GM19035 (cell line): ENCODE results near the gene PHGDH.
"Not testable (repeated sequence)": the region's sequence is repeated elsewhere in the genome, so short reads cannot be mapped to it uniquely, and the experiment has no call there.

ENCODE experiments used
- ATAC-seq: cut with Tn5 transposase; IDR thresholded peaks from one replicate; pipeline ENCODE4 v1.9.1; 2021; ENCODE audit not compliant: unreplicated experiment

PHGDH gene

GRCh38 chr1:119711804-119712341 is at the start of gene PHGDH:
TSS of gene PHGDH (plus strand) at chr1:119711934. CDS start at chr1:119712023, 89 bp downstream.
- peak; percentile 81 for ATAC-seq

- ATAC-seq, result peak; percentile 78
These were observed 49.7 kb upstream of the PHGDH start for GRCh38 chr1:119662034-119662437.

DNA sequence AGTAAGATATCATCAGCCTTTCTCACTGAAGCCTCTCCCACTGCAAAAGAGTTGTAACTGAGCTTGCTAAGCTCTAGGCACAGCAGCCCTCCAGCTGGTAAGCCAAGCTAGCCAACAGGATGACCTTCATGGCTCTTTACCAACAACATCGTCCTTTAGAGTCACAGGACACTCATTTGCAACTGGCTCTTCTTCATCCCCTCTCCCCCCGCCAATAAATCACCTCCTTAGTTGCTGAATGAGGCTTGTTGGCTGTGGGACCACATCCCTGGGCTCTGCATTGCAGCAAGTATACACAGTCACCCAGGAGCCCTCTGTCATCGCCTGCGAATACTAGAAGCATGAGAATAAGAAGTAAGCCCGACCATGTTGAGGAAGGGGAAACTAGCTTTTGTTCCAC is 47.7 kb upstream of the PHGDH start:
- ATAC-seq, result no peak

DNA sequence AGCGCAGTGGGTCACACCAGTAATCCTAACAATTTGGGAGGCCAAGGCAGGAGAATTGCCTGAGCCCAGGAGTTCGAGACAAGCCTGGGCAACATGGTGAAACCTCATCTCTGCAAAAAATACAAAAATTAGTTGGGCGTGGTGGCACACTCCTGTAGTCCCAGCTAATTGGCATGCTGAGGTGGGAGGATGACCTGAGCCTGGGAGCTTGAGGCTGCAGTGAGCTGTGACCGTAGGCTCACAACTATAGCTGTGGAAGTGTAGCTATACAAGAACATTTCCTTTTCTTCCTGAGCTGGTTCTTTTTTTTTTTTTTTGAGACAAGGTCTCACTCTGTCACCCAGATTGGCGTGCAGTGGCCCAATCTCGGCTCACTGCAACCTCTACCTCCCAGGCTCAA is 44.6 kb upstream of the PHGDH start:
- ATAC-seq, result no peak

- no peak for ATAC-seq
These were observed 40.8 kb upstream of the PHGDH start for GRCh38 chr1:119670898-119671297.

GRCh38 chr1:119673171-119673940 is 38.4 kb upstream of the PHGDH start:
- no peak for ATAC-seq

- no peak for ATAC-seq
These were observed 37.6 kb upstream of the PHGDH start for GRCh38 chr1:119674111-119674526.

DNA sequence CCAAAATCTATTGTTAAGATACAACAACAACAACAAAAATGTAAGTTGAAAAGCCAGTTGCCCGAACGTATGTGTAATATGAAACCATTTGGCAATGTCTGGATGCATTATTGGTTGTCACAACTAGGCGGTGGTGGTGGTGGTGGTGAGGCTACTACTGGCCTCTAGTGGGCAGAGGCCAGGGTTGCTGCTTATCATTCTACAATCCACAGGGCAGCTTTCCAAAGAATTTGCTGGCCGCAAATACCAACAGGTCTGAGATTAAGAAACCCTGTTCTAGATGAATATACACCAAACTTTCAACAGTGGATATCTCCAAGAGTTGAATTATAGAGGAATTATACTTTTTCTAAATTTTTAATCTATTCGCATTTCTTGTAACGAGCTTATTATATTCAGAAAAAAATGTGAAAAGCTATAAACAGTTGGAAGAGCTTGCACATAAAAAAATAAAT is 36.9 kb upstream of the PHGDH start:
- no peak for ATAC-seq

GRCh38 chr1:119675349-119676345 is 36.1 kb upstream of the PHGDH start:
- ATAC-seq, result no peak

DNA sequence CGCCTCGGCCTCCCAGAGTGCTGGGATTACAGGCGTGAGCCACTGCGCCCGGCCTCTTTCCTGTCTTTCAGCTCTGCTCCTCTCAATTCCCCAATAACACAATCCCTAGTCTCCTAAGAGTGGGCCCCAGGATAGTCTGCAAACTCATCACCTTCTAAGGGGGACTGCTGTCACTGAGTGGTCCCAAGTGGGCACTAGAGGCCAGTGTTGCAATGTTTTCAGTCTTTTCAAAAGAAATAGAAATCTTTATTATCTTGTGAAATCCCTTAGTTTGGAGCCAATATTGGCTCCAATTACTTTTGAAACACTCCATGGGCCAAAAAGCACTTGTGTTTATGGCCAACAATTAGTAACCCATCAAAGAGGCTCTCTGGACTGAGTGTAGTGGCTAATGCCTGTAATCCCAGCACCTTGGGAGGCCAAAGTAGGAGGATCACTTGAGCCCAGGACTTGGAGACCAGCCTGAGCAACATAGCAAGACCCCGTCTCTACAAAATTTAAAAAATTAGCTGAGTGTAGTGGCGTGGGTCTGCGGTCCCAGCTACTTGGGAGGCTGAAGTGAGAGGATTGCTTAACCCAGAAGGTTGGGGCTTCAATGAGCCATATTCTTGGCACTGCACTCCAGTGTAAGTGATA is 35.0 kb upstream of the PHGDH start:
- ATAC-seq, result no peak

GRCh38 chr1:119679223-119679622 is 32.5 kb upstream of the PHGDH start:
- no peak for ATAC-seq

DNA sequence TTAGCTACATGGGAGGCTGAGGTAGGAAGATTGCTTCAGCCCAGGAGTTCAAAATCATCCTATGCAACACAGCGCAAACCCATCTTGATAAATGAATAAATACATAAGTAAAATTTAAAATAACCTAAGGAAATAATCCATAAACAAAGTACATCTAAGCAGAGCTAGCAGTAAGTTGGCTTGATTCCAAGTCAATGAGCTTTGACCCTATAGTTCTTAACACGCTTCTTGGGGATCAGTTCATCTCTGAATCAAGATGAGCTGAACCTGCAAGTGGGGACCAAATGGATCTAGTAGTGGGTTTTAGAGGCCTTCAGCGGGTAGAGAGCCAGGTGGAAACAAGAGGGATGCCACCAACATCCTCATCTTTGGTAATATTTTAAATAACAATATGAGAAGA is 31.5 kb upstream of the PHGDH start:
- ATAC-seq, result no peak

GRCh38 chr1:119680723-119681122 is 31.0 kb upstream of the PHGDH start:
- no peak for ATAC-seq

DNA sequence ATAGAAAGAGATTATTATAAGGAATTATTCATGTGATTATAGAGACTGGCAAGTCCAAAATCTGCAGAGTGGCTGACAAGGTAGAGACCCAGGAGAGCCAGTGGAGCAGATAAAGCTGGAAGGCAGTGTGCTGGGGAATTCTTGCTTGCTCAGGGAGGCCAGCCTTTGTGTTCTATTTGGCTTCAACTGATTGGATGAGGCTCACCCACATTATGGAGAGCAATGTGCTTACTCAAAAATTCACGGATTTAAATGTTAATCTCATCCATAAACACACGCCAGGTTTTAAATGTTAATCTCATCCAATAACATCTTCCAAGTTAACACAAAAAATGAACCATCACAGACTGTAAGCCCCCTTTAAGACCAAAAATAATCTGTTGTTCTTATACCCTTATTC is 30.2 kb upstream of the PHGDH start:
- no peak for ATAC-seq

DNA sequence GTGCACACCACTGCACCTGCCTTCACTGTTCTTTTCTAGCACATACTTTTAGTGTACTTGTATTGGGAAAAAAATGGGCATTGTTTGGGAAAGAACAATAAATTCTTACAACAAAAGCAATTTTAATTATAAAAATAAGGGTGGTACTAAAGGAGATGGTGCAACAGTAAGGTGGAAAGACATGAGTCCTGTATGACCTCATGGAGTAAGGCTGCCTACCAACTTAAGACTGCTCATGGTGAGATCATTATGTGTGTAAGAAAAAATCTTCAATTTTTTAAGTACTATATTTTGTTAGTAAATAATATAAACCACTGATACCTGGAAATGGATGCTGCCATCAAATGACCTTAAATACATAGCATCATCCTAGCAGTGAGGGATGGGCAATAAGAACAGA is 29.6 kb upstream of the PHGDH start:
- ATAC-seq, result no peak

- ATAC-seq, result no peak
These were observed 27.8 kb upstream of the PHGDH start for GRCh38 chr1:119683893-119684292.

DNA sequence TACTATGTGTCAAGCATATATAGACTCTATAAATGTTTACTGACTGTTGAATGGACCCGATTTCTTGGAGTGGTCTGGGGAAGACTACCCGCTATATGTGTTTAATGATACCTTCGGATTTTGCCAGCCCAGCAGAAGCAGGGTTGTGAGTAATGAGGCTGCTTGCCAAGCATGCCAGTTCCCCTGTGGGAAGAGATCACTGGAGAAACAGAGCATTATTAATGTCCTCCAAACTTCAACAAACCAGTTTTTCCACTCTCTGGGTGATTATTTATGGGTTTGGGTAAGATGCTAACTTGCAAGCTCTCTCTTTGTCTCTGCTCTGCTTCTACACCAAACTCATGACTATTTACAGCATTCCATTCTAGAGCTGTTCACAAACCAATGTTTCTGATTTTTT is 25.1 kb upstream of the PHGDH start:
- ATAC-seq, result no peak

- ATAC-seq, result no peak
These were observed 24.2 kb upstream of the PHGDH start for GRCh38 chr1:119687434-119688079.

DNA sequence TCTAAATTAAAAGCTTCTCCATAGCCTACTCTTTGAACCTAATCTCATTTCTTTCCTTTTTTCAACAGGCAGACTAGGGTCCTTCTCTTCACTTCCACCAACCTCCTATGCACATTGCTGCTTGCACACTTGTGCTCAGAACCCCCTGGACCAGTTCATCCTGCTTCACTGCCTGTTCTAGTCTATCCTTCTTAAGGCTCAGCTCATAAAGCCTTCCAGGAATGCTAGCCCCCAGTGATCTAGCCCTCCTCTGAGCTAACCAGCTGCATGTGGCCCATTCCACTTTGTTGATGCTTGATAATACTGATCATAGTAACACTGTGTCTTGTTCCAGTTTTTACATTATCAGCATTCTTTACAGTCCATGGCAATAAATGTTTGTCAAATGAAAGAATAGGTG is 22.9 kb upstream of the PHGDH start:
- ATAC-seq, result no peak

- ATAC-seq, result no peak
These were observed 22.2 kb upstream of the PHGDH start for GRCh38 chr1:119689511-119689910.

DNA sequence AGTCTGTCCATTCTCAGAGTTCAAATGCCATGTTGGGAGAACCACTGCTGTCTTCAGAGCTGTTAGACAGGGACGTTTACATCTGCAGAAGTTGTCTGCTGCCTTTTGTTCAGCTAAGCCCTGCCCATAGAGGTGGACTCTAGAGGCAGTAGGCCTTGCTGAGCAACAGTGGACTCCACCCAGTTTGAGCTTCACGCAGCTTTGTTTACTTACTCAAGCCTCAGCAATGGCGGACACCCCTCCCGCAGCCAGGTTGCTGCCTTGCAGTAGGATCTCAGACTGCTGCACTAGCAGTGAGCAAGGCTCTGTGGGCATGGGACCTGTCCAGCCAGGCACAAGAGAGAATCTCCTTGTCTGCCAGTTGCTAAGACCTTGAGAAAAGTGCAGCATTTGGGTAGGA is 14.9 kb upstream of the PHGDH start:
- ATAC-seq, result not testable (repeated sequence)
